Mucosa of stomach (tissue), 1 donor: ENCODE measurements around the gene PJVK.

Experiments
- H3K27me3 ChIP-seq: one replicate; pipeline ENCODE4 v1.7.0; 2013; ENCODE audit warnings: mild to moderate bottlenecking, low read length; ENCODE audit not compliant: control insufficient read depth, insufficient read depth
- H3K36me3 ChIP-seq: one replicate; pipeline ENCODE4 v1.7.0; 2013; ENCODE audit warnings: low read length; ENCODE audit not compliant: control insufficient read depth, insufficient read depth
- H3K4me1 ChIP-seq: one replicate; pipeline ENCODE4 v1.7.0; 2013; ENCODE audit warnings: mild to moderate bottlenecking, low read length; ENCODE audit not compliant: control insufficient read depth, insufficient read depth
- H3K4me3 ChIP-seq: one replicate; pipeline ENCODE4 v1.7.0; 2013; ENCODE audit warnings: low read length
- H3K9ac ChIP-seq: one replicate; pipeline ENCODE4 v1.7.0; 2013; ENCODE audit warnings: mild to moderate bottlenecking, low read length, moderate library complexity
- H3K9me3 ChIP-seq: one replicate; pipeline ENCODE4 v1.7.0; 2013; ENCODE audit warnings: mild to moderate bottlenecking, low read length, moderate library complexity; ENCODE audit not compliant: control insufficient read depth
- donor health status: Pancreatic carcinoma.

The PJVK gene

GRCh38 chr2:178476477-178476876, 25.3 kb downstream of the PJVK start:
- no peaks in the 10 kb centered on the region for H3K36me3 ChIP-seq
- H3K4me1 ChIP-seq = peaks cover 13% of the 10 kb centered on the region
- no peaks in the 10 kb centered on the region for H3K27me3 ChIP-seq
- H3K9me3 ChIP-seq = no peaks in the 10 kb centered on the region
- no peak overlapping the region for H3K9ac ChIP-seq
- H3K4me3 ChIP-seq = no peak overlapping the region

- H3K9ac ChIP-seq = peak overlapping the region; percentile 84
- H3K4me1 ChIP-seq = peaks cover 23% of the 10 kb centered on the region
- H3K36me3 ChIP-seq = no peaks in the 10 kb centered on the region
- no peaks in the 10 kb centered on the region for H3K9me3 ChIP-seq
- no peaks in the 10 kb centered on the region for H3K27me3 ChIP-seq
- H3K4me3 ChIP-seq = peak overlapping the region; percentile 90
Observed at GRCh38 chr2:178477443-178478129, 26.4 kb downstream of the PJVK start.

- Histone ChIP-seq H3K36me3 (no peaks in the 10 kb centered on the region), H3K9me3 (no peaks in the 10 kb centered on the region), H3K4me1 (peaks cover 27% of the 10 kb centered on the region), H3K4me3 (peak overlapping the region; percentile 90), H3K9ac (peak overlapping the region; percentile 84), H3K27me3 (no peaks in the 10 kb centered on the region)
Observed at GRCh38 chr2:178478130-178478438, 26.9 kb downstream of the PJVK start.

- H3K4me3 ChIP-seq = peak within 1 kb of the TSS; percentile 90
- H3K36me3 ChIP-seq = no peaks in the 10 kb centered on the region
- H3K27me3 ChIP-seq = no peaks in the 10 kb centered on the region
- H3K9me3 ChIP-seq = no peaks in the 10 kb centered on the region
- H3K9ac ChIP-seq = peak within 1 kb of the TSS; percentile 84
- H3K4me1 ChIP-seq = peaks cover 32% of the 10 kb centered on the region
Observed at GRCh38 chr2:178478439-178479274, 27.5 kb downstream of the PJVK start, which contains the start of gene FKBP7. FKBP7 (minus strand) TSS chr2:178478600; CDS start chr2:178478499, 101 bp downstream.

GRCh38 chr2:178479275-178479616, 28.1 kb downstream of the PJVK start:
- H3K4me3 ChIP-seq = peak overlapping the region; percentile 90
- no peaks in the 10 kb centered on the region for H3K36me3 ChIP-seq
- peaks cover 37% of the 10 kb centered on the region for H3K4me1 ChIP-seq
- H3K9ac ChIP-seq = peak overlapping the region; percentile 84
- H3K9me3 ChIP-seq = no peaks in the 10 kb centered on the region
- no peaks in the 10 kb centered on the region for H3K27me3 ChIP-seq

GRCh38 chr2:178479758-178480226, 28.6 kb downstream of the PJVK start:
- peaks cover 43% of the 10 kb centered on the region for H3K4me1 ChIP-seq

GRCh38 chr2:178480227-178481181, 29.3 kb downstream of the PJVK start, which contains the start of gene PLEKHA3:
PLEKHA3 (plus strand) TSS chr2:178480457; CDS start chr2:178480870, 413 bp downstream.
- peak within 1 kb of the TSS; percentile 84 for H3K9ac ChIP-seq
- peaks cover 48% of the 10 kb centered on the region for H3K4me1 ChIP-seq
- no peaks in the 10 kb centered on the region for H3K36me3 ChIP-seq
- no peaks in the 10 kb centered on the region for H3K27me3 ChIP-seq
- peak within 1 kb of the TSS; percentile 60 for H3K4me3 ChIP-seq
- no peaks in the 10 kb centered on the region for H3K9me3 ChIP-seq

More at GRCh38 chr2:178479758-178480226, 28.6 kb downstream of the PJVK start:
- H3K36me3 ChIP-seq = no peaks in the 10 kb centered on the region
- no peaks in the 10 kb centered on the region for H3K27me3 ChIP-seq
- H3K9ac ChIP-seq = peak overlapping the region; percentile 83
- peak overlapping the region; percentile 60 for H3K4me3 ChIP-seq
- H3K9me3 ChIP-seq = no peaks in the 10 kb centered on the region

GRCh38 chr2:178482437-178482836, 31.3 kb downstream of the PJVK start:
- Histone ChIP-seq H3K9ac (no peak overlapping the region), H3K4me1 (peaks cover 48% of the 10 kb centered on the region), H3K9me3 (no peaks in the 10 kb centered on the region), H3K36me3 (no peaks in the 10 kb centered on the region), H3K4me3 (no peak overlapping the region), H3K27me3 (no peaks in the 10 kb centered on the region)

GRCh38 chr2:178484245-178485041, 33.3 kb downstream of the PJVK start:
- Histone ChIP-seq H3K9ac (no peak overlapping the region), H3K36me3 (no peaks in the 10 kb centered on the region), H3K9me3 (no peaks in the 10 kb centered on the region), H3K4me1 (peaks cover 44% of the 10 kb centered on the region), H3K27me3 (no peaks in the 10 kb centered on the region), H3K4me3 (no peak overlapping the region)

- Histone ChIP-seq H3K4me1 (peaks cover 38% of the 10 kb centered on the region), H3K9ac (no peak overlapping the region), H3K4me3 (no peak overlapping the region)
Observed at GRCh38 chr2:178485356-178485755, 34.2 kb downstream of the PJVK start.

GRCh38 chr2:178491612-178492011, 40.4 kb downstream of the PJVK start:
- H3K27me3 ChIP-seq = no peaks in the 10 kb centered on the region
- H3K36me3 ChIP-seq = peaks cover 15% of the 10 kb centered on the region
- H3K9ac ChIP-seq = no peak overlapping the region
- no peak overlapping the region for H3K4me3 ChIP-seq
- H3K4me1 ChIP-seq = no peaks in the 10 kb centered on the region
- H3K9me3 ChIP-seq = no peaks in the 10 kb centered on the region

More at GRCh38 chr2:178485356-178485755, 34.2 kb downstream of the PJVK start:
- H3K36me3 ChIP-seq = no peaks in the 10 kb centered on the region
- no peaks in the 10 kb centered on the region for H3K27me3 ChIP-seq
- no peaks in the 10 kb centered on the region for H3K9me3 ChIP-seq
